ENCODE measurements around the gene FUT4.
"Not testable (repeated sequence)": the region's sequence is repeated elsewhere in the genome, so short reads cannot be mapped to it uniquely, and the experiment has no call there.

The FUT4 gene

GRCh38 chr11:94533696-94534630, 9.8 kb upstream of the FUT4 start:
- DNase-seq (ENCODE audit: low spot score) = no peak

DNA sequence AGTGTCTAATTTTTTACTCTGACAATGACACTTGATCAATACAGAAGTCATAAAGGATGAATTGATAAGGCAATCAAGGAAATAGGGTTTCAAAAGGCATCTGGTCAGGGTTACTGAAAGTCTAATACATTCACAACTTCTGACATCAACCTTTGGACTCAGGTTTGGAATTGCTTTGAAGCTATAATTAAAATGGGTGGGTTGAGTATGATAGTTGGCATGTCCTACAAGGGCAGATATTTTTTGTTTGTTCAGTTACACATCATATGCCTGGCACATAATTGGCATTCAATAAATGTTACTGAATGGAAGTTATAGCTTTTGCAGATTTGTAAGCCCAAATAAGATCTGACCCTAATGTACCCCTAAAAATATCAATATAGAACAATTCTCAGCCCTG, 7.3 kb upstream of the FUT4 start:
- DNase-seq (ENCODE audit: low spot score) = no peak

DNA sequence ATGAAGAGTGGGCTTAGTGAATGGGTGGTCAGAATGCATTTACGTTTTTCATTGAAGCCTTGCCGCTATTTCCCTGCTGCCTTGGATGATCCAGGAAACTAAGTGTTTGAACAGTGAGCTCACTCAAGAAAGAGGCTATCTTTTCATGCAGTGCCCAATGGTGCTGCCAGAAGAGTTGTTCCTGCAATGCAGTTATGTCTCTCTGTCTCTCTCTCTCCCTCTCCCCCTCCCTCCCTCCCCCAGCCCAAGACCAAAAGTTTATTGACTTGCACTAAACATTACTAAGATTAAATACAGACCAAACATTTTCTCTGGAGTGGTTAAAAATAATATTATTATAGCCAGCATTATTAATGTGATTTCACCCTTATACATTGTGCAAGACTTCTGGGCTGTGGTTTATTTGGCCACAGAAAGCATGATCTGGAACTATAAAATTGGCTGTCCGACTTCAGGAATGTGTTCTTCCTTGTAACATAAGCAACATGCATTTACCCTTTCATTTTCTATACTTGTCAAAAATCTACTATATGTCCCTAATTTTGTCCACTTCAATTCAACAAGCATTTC, 6.6 kb upstream of the FUT4 start:
- DNase-seq (ENCODE audit: low spot score) = no peak

DNA sequence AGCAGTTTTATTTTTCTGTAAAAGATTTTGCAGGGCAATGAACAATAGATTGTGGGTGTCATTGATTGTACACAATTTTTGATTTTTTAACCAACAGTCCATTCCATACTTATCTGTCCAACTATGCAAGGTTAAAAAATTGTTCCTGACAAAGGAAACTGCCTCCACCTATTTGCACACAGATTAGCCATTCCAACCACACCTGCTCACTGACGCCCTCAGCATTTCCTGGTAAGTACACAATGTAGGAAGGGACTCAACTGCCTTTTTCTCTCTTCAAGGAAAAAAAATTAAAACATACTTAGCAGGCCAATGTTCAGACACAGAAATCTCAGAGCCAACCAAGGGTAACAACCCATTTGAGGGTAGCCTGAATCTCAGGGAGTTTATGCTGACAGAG, 4.3 kb upstream of the FUT4 start:
- DNase-seq (ENCODE audit: low spot score) = no peak

DNA sequence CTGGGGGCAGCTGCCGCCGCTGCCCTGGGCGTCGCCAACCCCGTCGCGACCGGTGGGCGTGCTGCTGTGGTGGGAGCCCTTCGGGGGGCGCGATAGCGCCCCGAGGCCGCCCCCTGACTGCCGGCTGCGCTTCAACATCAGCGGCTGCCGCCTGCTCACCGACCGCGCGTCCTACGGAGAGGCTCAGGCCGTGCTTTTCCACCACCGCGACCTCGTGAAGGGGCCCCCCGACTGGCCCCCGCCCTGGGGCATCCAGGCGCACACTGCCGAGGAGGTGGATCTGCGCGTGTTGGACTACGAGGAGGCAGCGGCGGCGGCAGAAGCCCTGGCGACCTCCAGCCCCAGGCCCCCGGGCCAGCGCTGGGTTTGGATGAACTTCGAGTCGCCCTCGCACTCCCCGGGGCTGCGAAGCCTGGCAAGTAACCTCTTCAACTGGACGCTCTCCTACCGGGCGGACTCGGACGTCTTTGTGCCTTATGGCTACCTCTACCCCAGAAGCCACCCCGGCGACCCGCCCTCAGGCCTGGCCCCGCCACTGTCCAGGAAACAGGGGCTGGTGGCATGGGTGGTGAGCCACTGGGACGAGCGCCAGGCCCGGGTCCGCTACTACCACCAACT, 1.0 kb downstream of the FUT4 start:
- DNase-seq (ENCODE audit: low spot score) = no peak

- DNase-seq (ENCODE audit: low spot score) = no peak
These were observed 1.8 kb downstream of the FUT4 start for GRCh38 chr11:94545264-94546161.

DNA sequence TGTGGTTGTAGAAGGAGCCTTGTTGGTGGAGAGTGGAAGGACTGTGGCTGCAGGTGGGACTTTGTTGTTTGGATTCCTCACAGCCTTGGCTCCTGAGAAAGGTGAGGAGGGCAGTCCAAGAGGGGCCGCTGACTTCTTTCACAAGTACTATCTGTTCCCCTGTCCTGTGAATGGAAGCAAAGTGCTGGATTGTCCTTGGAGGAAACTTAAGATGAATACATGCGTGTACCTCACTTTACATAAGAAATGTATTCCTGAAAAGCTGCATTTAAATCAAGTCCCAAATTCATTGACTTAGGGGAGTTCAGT, 2.4 kb downstream of the FUT4 start:
- no peak for DNase-seq (ENCODE audit: low spot score)

DNA sequence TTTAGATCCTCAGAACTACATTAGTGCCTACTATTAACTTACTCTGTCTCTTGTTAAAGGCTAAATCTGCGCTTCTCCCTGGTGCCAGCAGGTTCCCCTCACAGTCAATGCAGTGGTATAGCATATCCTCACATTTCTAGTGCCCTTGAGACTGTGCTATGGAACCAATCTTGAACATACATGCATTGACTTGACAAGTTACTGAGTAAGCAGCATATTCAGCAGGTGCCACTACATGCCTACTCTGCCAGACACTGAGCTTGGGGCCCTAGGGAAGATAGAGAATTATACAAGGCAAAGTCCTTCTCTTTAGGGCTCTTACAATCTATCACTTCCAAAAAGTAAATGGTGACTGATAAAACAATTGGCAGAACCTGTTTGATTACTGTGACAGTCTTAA, 3.2 kb downstream of the FUT4 start:
- no peak for DNase-seq (ENCODE audit: low spot score)

DNA sequence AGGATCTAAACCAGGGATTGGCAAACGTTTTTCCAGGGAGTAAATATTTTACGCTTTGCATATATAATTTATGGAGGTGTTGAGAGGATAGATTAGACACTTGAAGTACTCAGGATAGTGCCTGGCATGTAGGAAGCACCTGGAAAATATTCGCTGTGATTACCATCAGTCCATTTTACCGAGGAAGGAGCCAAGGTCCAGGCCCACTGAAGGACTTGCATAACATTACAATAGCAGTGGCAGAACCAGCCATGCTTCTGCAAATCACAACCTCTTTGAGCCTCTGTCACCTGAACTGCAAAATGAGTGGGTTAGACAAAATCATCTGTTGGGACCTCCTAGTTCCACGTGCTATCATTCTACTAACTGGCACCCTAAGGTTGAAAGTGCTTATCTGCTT, 5.4 kb downstream of the FUT4 start:
- DNase-seq (ENCODE audit: low spot score) = no peak

DNA sequence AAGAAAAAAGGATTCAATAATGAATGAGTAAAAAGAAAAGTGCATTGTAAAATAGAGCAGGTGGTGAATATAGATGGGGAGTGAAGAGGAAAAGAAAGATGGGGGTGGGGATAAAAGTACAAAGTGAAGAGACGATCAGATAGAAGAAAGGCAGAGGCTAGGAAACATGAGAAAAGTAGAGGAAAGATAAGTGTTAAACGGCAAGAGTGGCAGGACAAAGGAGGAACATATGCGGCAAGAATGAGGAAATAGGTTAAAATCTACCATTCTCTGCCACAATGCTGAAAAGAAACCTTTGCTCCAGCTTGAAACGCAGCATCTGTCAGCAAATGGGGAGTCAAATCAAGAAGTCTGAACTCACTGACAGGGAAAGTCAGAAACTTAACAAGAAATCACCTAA, 6.8 kb downstream of the FUT4 start:
- no peak for DNase-seq (ENCODE audit: low spot score)

DNA sequence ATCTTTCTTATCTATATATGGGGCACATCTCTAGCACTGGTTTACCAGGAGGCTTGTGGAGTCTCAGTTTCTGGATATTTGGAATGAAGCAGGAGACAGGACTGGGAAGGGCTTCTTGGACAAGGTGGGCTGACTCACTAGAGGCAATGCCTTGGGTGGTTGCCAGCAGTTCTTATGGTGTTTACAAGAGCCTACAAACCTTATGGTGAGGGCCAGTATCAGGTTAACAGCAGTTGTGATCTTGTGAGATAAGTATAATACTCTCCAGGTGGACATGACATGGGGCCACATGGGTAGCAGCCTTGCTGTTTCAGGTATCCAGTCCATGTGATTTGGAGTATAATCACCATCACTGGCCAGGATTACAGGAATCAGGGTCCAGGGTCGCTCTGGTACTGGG, 10.2 kb downstream of the FUT4 start:
- DNase-seq (ENCODE audit: low spot score) = no peak

- not testable (repeated sequence) for DNase-seq (ENCODE audit: low spot score)
These were observed 12.1 kb downstream of the FUT4 start for GRCh38 chr11:94555752-94556329.

GRCh38 chr11:94557421-94557820, 13.7 kb downstream of the FUT4 start:
- DNase-seq (ENCODE audit: low spot score) = no peak

DNA sequence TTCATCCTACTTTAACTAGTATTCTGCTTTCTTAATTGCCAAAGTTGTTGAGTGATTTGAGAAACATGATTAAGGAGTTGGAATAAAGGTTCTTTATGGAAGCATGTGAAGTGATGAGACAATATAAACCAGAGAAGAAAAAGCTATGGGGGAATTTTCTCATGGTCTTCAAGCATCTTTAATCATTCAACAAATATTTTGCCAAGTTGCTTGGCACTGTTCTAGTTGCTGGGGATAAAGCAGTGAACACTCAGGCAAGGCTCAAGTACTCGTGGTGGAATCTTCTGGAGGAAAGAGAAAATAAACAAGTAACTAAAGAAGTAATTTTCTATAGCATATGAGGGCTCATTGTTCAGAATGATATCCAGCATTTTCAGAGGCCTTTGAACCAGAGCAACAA, 14.3 kb downstream of the FUT4 start:
- no peak for DNase-seq (ENCODE audit: low spot score)

GRCh38 chr11:94558468-94558867, 14.7 kb downstream of the FUT4 start:
- no peak for DNase-seq (ENCODE audit: low spot score)

DNA sequence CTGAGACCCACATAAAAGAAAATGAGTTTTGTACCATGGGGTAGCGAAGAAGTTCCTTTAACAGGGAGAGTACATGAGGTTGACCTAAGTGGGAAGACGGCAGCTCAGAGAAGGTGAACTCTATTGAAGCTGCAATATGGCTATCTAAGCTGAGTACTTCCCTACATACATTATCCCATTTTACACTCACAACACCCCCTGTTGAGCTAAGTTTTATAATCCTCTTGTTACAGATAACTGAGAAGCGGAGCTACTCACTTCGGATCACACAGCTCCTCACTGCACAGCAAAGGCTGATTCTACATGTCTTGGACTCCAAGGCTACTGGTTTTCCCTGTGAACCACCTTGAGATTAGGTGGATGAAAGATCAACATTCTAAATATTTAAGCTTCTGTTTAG, 15.2 kb downstream of the FUT4 start:
- DNase-seq (ENCODE audit: low spot score) = no peak

GRCh38 chr11:94559361-94559760, 15.6 kb downstream of the FUT4 start:
- DNase-seq (ENCODE audit: low spot score) = no peak

DNA sequence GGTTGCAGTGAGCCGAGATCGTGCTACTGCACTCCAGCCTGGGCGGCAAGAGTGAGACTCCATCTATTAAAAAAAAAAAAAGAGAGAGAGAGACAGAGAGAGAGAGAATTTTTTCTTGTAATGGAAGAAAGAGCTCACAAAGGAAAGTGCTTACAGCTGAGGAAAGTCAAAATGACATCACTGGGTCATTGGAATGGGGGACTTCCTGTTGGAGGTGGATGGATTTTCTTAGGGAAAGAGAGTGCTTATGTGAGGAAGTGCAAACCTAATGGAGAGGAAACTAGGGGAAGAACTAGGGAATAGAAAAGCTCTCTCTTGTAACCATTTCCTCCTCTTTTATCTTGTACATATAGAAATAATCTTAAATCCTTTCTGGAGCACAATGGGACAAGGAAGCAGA, 17.1 kb downstream of the FUT4 start:
- no peak for DNase-seq (ENCODE audit: low spot score)

DNA sequence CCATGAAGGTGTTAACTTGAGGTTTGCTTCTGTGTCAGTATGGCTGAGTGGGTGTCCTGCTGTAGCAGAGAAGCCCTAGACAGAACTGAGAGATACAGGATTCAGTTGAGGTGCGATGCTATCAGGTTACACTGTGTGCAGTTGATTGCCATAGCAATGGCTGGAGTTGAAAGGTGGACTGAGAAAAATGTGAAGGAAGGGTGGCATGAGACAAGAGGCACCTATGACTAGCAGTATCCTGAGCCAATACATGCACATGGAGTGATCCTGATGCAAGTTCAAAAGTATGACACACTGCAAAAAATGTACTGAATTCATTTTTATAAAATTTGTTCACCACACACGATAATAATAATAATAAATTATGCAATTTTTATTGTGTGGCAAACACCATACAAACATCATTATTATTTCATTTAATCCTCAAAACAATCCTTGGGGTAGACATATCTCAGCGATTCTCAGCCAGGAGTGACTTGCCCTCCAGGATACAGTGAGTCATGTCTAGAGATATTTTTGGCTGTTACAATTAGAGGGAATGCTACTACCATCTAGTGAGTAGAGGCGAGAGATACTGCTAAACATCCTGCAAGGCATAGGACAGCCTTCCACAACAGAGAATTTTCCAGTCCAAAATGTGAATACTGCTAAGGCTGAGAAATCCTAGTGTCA, 19.6 kb downstream of the FUT4 start:
- no peak for DNase-seq (ENCODE audit: low spot score)

GRCh38 chr11:94563848-94564467, 20.2 kb downstream of the FUT4 start:
- no peak for DNase-seq (ENCODE audit: low spot score)

DNA sequence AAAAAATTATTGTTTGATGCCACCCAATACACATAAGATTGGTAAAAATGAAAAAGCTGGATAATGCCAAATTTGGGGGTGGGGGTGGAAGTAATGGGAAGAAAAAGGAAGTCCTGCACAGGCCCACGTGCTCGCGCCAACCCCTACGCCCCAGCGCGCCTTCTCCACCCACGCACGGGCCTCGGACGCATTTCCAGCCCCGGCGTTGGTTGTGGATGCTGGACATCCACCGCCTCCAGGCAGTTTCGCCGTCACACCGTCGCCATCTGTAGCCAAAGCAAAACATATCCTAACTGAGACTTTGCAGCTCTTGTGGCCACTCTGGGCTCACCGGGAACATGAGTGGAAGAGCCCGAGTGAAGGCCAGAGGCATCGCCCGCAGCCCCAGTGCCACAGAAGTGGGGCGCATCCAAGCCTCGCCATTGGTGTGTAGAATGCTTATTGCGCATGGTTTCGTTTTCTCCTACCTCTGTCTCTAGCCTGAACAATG, 23.5 kb downstream of the FUT4 start, which contains the start of gene PIWIL4:
Gene PIWIL4 (plus strand): TSS at position 188 of the 490 bp plus-strand sequence. CDS start 151 bp downstream, at position 339.
- DNase-seq (ENCODE audit: low spot score) = no peak

Measured in CD4-positive, alpha-beta T cell treated with Interleukin-2 at 100 ng/mL for 4 hours (primary cell).